ENCODE measurements around the gene TMEFF1. TPM values are rescaled to one million over a fixed set of nuclear protein-coding genes. Genes with fewer than 3 reads are reported as not detected.
A peak's percentile ranks its signal among the peaks of the same experiment; 100 is the strongest.

Gene TMEFF1
- total RNA-seq, 6 experiments from 2014 or later = 0.09 to 0.24 TPM; not detected in 4

- H3K4me3 ChIP-seq = no peak overlapping the region
- WGBS (ENCODE audit: insufficient coverage, low coverage, low lambda C conversion rate, missing lambda C conversion rate) = 80% methylated on average over 15 of the region's 19 CpGs
- no peak for TF ChIP-seq POLR2A (IDR thresholded peaks at IDR 0.05)
- no peak for TF ChIP-seq CTCF (IDR thresholded peaks at IDR 0.05)
- intact Hi-C loops (cut with DNase I) = no loop called here
- no peak overlapping the region for H3K27ac ChIP-seq
- H3K36me3 ChIP-seq = no peaks in the 10 kb centered on the region
- DNase-seq (no peak), ATAC-seq (no peak)
- no peaks in the 10 kb centered on the region for H3K27me3 ChIP-seq
- H3K9me3 ChIP-seq = no peaks in the 10 kb centered on the region
- H3K4me1 ChIP-seq = peaks cover 0 to 24% (median 7%) of the 10 kb centered on the region in 4 donors
Observed at GRCh38 chr9:100441911-100442361, 31.0 kb upstream of the TMEFF1 start.

- H3K4me3 ChIP-seq = no peak overlapping the region
- H3K27ac ChIP-seq = no peak overlapping the region
- intact Hi-C loops (cut with DNase I) = no loop called here
- TF ChIP-seq CTCF (IDR thresholded peaks at IDR 0.05) (no peak), POLR2A (IDR thresholded peaks at IDR 0.05) (no peak)
- H3K36me3 ChIP-seq = no peaks in the 10 kb centered on the region
- no peaks in the 10 kb centered on the region for H3K9me3 ChIP-seq
- H3K4me1 ChIP-seq = peaks cover 0 to 14% (median 7%) of the 10 kb centered on the region in 4 donors
- ATAC-seq (peak; percentile 57 to 87 (median 69)), DNase-seq (no peak)
- 20% methylated on average over 1 of the region's 4 CpGs for WGBS (ENCODE audit: insufficient coverage, low coverage, low lambda C conversion rate, missing lambda C conversion rate)
- no peaks in the 10 kb centered on the region for H3K27me3 ChIP-seq
Observed at GRCh38 chr9:100443781-100444768, 28.9 kb upstream of the TMEFF1 start.

DNA sequence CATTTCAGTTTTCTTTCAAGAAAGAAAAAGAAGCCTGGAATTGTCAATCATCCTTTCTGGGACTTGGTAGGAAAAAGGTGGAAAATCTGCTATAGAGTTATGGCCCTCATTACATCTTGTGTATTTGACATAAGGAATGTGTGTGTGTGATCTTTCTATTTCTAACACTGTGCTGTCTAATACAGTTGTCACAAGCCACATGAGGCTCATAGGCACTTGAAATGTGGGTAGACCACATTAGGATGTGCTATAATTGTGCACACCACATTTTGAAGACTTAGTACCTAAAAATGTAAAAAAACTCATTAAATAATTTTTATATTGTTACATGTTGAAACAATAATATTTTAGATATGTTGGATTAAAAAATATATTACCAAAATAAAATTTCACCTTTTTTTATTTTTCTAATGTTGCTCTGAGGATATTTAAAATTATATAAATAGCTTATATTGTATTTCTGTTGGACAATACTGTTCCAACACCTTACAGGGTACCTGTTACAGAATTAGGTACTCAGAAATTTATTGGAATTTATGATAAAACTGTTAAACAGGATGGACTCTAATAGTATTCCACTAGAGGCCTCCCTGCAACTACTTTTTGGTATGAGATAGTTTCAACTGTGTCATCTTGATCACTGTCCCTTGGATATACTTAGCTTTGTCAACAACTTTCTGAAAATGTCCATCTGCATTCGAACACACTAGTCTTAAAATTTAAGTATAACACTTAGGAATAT lies 27.6 kb upstream of the TMEFF1 start:
- Histone ChIP-seq H3K27ac (no peak overlapping the region), H3K36me3 (no peaks in the 10 kb centered on the region), H3K4me3 (no peak overlapping the region), H3K9me3 (no peaks in the 10 kb centered on the region), H3K4me1 (peaks cover 0 to 14% (median 7%) of the 10 kb centered on the region in 4 donors), H3K27me3 (no peaks in the 10 kb centered on the region)
- intact Hi-C loops (cut with DNase I) = no loop called here
- TF ChIP-seq POLR2A (IDR thresholded peaks at IDR 0.05) = no peak
- TF ChIP-seq CTCF (IDR thresholded peaks at IDR 0.05) = no peak
- WGBS (ENCODE audit: insufficient coverage, low coverage, low lambda C conversion rate, missing lambda C conversion rate) = 71% methylated on average over 1 of the region's 1 CpG
- no peak for DNase-seq
- no peak for ATAC-seq

GRCh38 chr9:100445903-100446549 lies 26.9 kb upstream of the TMEFF1 start:
- WGBS (ENCODE audit: insufficient coverage, low coverage, low lambda C conversion rate, missing lambda C conversion rate) = 90% methylated on average over 5 of the region's 5 CpGs
- no peak for ATAC-seq
- H3K27me3 ChIP-seq = no peaks in the 10 kb centered on the region
- peaks cover 0 to 3% (median 0%) of the 10 kb centered on the region in 4 donors for H3K36me3 ChIP-seq
- peaks cover 0 to 14% (median 7%) of the 10 kb centered on the region in 4 donors for H3K4me1 ChIP-seq
- no peak overlapping the region for H3K27ac ChIP-seq
- H3K4me3 ChIP-seq = no peak overlapping the region
- H3K9me3 ChIP-seq = no peaks in the 10 kb centered on the region
- DNase-seq = no peak
- TF ChIP-seq CTCF (IDR thresholded peaks at IDR 0.05) (no peak), POLR2A (IDR thresholded peaks at IDR 0.05) (no peak)
- intact Hi-C loops (cut with DNase I) = no loop called here

Measured in right lobe of liver (tissue), 6 donors.